Right ventricle myocardium superior (tissue), 1 donor: Measurements from ENCODE around the gene USP9X. TPM values are rescaled to one million over a fixed set of nuclear protein-coding genes. Genes with fewer than 3 reads are reported as not detected.
"Not testable (repeated sequence)": the region's sequence is repeated elsewhere in the genome, so short reads cannot be mapped to it uniquely, and the experiment has no call there.

ENCODE experiments used
- ATAC-seq: fragments of 200-7000 bp; cut with Tn5 transposase; one replicate; pipeline ENCODE4 v1.9.1; 2020; ENCODE audit warnings: mild to moderate bottlenecking; ENCODE audit not compliant: poor library complexity
- DNase-seq: peaks from one replicate; pipeline ENCODE4 v3.0.0-alpha.2; 2020
- intact Hi-C: fragments of 100-400 bp; cut with DNase I; formaldehyde crosslinking; loops from one replicate; pipeline ENCODE4 v1.11.2; 2022
- total RNA-seq: library from RNA; stranded (reverse); fragmentation: NEBNext Ultra II Directional; extraction: Animal tissue kit (Norgen Biotek cat#: 25700); gene quantifications from one replicate; pipeline ENCODE4 v1.2.1, GENCODE V29; 2021
- donor health status: DM: no; HTN: yes; CAD: no; lungs with severe emphysema.

The USP9X gene
- total RNA-seq, 1 donor from 2014 or later = 47.3 TPM

- intact Hi-C loops = loop anchor here (10.0 kb wide), 1 partner anchor 240 kb away; no protein-coding TSS in a partner anchor
- peak; percentile 57 for ATAC-seq
- DNase-seq = not testable (repeated sequence)
Measured at GRCh38 chrX:41115104-41115425, 29.8 kb downstream of the USP9X start.

GRCh38 chrX:41116948-41117347, 31.7 kb downstream of the USP9X start:
- intact Hi-C loops = loop anchor here (10.0 kb wide), 1 partner anchor 242 kb away; no protein-coding TSS in a partner anchor
- ATAC-seq = peak; percentile 36
- no peak for DNase-seq

DNA sequence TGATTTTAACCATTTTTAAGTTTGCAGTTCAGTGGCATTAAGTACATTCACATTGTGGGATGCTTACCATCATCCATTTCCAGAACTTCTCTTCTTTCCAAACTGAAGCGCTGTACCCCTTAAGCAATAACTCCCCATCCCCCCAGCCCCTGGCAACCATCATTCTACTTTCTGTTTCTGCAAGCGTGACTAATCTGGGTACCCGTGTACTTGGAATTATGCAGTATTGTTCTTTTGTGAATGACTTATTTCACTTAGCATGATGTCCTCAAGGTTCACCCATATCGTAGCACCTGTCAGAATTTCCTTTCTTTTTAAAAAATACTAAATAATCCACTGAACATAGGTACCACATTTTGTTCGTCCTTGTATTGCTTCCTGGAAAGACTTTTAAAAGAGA, 32.9 kb downstream of the USP9X start:
- ATAC-seq (no peak), DNase-seq (no peak)
- intact Hi-C loops = loop anchor here (10.0 kb wide), 1 partner anchor 243 kb away; no protein-coding TSS in a partner anchor

DNA sequence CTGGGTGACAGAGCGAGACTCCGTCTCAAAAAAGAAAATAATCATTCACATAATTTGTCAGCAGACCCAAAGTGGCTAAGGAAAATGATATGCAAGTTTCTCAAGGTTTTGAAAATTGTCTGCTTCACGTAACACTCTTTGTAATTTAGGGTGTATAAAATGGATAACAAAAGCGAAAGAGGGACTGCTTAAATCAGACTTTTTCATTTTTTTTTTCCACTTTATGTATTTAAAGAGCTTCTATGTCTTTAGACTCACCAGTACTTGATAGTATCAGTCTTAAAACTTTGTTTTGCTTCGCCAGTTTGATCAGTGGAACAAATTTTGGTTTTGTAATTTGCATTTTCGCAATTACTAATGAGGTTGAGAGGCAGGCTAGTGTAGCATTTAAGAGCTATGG, 34.6 kb downstream of the USP9X start:
- intact Hi-C loops = loop anchor here (10.0 kb wide), 1 partner anchor 245 kb away; no protein-coding TSS in a partner anchor
- ATAC-seq (no peak), DNase-seq (no peak)

GRCh38 chrX:41121766-41122165, 36.5 kb downstream of the USP9X start:
- no peak for DNase-seq
- no peak for ATAC-seq
- intact Hi-C loops = no loop called here

DNA sequence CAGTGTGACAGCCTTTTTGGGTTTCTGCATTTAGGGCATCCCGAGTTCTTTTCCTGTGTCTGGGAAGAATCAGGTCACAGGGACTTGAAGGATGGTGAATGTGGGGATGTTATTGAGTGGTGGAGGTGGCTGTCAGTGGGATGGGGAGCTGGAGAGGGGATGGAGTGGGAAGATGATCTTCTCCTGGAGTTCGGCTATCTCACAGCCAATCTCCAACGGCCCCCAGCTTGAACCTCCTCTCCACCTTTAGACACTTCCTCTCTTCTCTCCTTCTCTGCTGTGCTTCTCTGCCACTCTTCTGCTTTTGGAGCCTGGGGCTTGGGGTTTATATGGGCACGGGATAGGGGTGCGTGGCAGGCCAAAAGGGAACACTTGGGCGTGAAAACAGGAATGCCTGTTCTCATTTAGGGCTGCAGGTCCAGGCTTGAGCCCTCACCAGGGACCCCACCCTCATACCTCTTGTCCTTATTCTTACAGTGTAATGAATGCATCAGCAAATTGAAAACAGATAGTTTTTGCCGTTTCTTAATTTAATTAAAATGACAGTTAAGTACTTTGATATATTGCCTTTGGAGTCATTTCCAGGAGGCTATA, 37.5 kb downstream of the USP9X start:
- DNase-seq (no peak), ATAC-seq (no peak)
- intact Hi-C loops = no loop called here

DNA sequence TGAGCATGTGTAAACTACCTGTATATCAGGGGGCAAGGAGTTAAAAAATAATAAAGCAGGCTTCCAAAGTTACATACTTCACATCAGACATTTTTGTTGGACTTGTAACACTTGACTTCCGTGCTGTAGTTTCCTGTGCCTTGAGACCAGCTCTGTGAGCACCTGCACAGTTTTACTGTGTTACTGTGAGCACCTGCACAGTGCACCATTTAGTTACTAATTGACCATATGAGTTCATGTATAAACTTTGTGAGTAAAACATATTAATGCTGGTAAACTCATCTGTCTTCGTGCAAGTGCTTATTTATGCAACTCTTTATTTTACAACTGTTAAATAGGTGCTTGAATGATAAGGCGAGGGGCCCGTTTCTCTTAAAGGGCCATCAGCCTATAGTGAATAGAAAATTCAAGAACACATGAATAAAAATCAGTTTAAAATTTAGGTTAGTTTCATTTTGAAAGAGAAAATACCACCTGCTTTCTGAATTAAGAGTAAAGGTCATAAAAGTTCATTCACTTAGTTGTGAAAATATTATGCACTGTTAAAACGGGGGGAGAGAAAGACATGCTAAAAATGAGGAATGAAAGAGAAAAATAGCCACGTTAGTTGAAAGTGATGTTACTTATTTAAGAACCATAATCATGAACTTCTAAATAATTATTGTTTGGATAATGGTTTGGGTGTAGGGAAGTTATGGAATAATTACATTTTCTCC, 42.4 kb downstream of the USP9X start:
- DNase-seq = no peak
- no peak for ATAC-seq
- intact Hi-C loops = no loop called here

GRCh38 chrX:41128955-41129354, 43.7 kb downstream of the USP9X start:
- DNase-seq (no peak), ATAC-seq (no peak)
- intact Hi-C loops = no loop called here

GRCh38 chrX:41131766-41132165, 46.5 kb downstream of the USP9X start:
- no peak for ATAC-seq
- intact Hi-C loops = no loop called here
- no peak for DNase-seq

DNA sequence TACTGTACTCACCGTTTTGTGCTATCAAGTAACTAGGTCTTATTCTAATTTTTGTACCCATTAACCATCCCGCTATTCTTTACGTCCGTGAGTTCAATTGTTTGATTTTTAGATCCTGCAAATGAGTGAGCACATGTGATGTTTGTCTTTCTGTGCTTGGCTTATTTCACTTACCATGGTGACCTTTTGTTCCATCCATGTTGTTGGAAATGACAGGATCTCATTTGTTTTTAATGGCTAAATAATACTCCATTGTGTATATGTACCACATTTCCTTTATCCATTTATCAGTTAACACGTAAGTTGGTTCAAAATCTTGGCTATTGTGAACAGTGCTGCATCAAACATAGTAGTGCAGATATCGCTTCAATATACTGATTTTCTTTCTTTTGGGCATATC, 48.3 kb downstream of the USP9X start:
- DNase-seq = no peak
- no peak for ATAC-seq
- intact Hi-C loops = no loop called here

GRCh38 chrX:41137589-41137988, 52.3 kb downstream of the USP9X start:
- ATAC-seq (no peak), DNase-seq (no peak)
- intact Hi-C loops = no loop called here

GRCh38 chrX:41142130-41142910, 57.1 kb downstream of the USP9X start:
- ATAC-seq (no peak), DNase-seq (no peak)
- intact Hi-C loops = no loop called here

GRCh38 chrX:41144873-41145272, 59.6 kb downstream of the USP9X start:
- intact Hi-C loops = no loop called here
- DNase-seq (no peak), ATAC-seq (no peak)

DNA sequence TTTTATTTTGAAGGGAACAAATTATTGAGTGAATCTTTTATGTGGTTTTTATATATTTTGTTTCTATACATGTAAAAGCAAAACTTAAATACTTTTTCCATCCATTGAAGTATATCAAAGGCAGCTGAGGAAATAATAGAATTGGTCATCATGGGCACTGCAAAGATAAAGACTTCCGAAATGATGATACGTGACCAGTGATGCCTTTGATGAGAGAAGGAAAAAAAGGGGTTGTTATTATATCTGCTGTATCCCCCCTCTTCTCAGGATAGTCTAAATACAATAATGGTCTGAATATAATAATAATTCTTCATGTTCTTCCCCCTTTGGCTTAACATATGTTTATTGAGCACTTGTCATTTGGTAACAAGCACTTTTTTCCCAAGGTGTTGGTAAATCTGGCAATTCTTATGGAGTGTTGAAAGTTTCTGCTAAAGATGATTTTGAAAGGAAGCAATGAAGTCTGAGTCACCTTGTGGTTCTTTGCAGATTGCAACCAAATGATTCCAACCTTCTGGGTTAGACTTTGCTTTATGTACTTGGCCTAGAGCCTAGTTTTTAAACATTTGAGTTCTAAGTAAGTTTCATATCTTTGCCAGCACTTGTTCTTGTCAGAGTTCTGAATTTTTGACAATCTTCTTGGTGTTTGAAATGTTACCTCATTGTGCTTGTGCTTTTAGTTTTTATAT, 60.8 kb downstream of the USP9X start:
- no peak for ATAC-seq
- DNase-seq = no peak
- intact Hi-C loops = no loop called here

DNA sequence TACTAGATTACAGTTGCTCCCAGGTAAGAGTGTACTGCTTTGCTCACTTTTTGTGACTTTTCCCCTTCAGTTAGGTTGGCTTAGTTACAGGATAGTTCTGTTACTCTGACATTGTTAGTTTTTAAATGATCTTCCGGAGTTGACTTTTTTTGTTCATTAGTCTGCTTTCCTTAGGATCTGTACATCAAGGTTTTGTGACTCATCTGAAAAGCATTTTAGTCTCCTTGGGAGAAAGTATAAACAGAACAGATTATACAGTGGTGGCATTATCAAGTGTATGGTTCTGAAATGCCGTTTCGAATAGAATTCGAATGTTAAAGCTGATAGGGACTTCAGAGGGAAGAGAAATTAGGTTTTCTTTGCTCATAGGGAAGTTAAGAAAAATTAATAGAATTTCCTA, 63.3 kb downstream of the USP9X start:
- intact Hi-C loops = no loop called here
- no peak for DNase-seq
- ATAC-seq = no peak

GRCh38 chrX:41150043-41150442, 64.8 kb downstream of the USP9X start:
- DNase-seq = no peak
- intact Hi-C loops = no loop called here
- ATAC-seq = no peak

DNA sequence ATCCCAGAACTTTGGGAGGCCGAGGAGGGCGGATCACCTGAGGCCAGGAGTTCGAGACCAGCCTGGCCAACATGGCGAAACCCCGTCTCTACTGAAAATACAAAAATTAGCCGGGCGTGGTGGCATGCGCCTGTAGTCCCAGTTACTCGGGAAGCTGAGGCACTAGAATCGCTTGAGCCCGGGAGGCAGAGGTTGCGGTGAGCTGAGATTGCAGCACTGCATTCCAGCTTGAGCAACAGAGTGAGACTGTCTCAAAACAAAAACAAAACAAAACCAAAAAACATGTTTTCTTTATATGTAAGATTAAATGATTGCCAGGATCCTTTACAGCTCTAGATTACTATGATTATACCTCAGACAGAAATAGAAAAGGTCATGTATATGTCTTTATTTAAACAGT, 66.5 kb downstream of the USP9X start:
- intact Hi-C loops, ATAC-seq, DNase-seq: not testable (repeated sequence)

- DNase-seq = no peak
- no peak for ATAC-seq
- intact Hi-C loops = no loop called here
Measured at GRCh38 chrX:41152221-41152620, 67.0 kb downstream of the USP9X start.

GRCh38 chrX:41153448-41153847, 68.2 kb downstream of the USP9X start:
- intact Hi-C loops = no loop called here
- no peak for DNase-seq
- ATAC-seq = no peak
